ENCODE data around the gene TXNDC15.
A peak's percentile ranks its signal among the peaks of the same experiment; 100 is the strongest.
"Not testable (repeated sequence)": the region's sequence is repeated elsewhere in the genome, so short reads cannot be mapped to it uniquely, and the experiment has no call there.

TXNDC15 gene

GRCh38 chr5:134845852-134846640 is 28.1 kb upstream of the TXNDC15 start, which contains the start of gene C5orf24:
TSS of gene C5orf24 (plus strand) at chr5:134845968. CDS start at chr5:134854901, 8,933 bp downstream.
- H3K36me3 ChIP-seq (ENCODE audit: control insufficient read depth, insufficient read depth, low read length): peaks cover 36% of the 10 kb centered on the region
- H3K4me3 ChIP-seq (ENCODE audit: extremely low read depth, insufficient read depth, low read length, poor library complexity, severe bottlenecking): peak within 1 kb of the TSS; percentile 88
- WGBS, 2 experiments (ENCODE audit: insufficient coverage in 2 of 2): 0 to 1% methylated on average over 63 of the region's 84 CpGs
- H3K9me3 ChIP-seq (ENCODE audit: control insufficient read depth, low read length): no peaks in the 10 kb centered on the region
- peaks cover 9% of the 10 kb centered on the region for H3K4me1 ChIP-seq (ENCODE audit: control insufficient read depth, insufficient read depth, low read length, poor library complexity, severe bottlenecking)
- peak within 1 kb of the TSS; percentile 95 for H3K27ac ChIP-seq (ENCODE audit: low read depth, low read length, severe bottlenecking)

- Histone ChIP-seq H3K9me3 (ENCODE audit: control insufficient read depth, low read length) (no peaks in the 10 kb centered on the region), H3K36me3 (ENCODE audit: control insufficient read depth, insufficient read depth, low read length) (peaks cover 36% of the 10 kb centered on the region), H3K4me3 (ENCODE audit: extremely low read depth, insufficient read depth, low read length, poor library complexity, severe bottlenecking) (peak overlapping the region; percentile 88), H3K4me1 (ENCODE audit: control insufficient read depth, insufficient read depth, low read length, poor library complexity, severe bottlenecking) (peaks cover 9% of the 10 kb centered on the region), H3K27ac (ENCODE audit: low read depth, low read length, severe bottlenecking) (peak overlapping the region; percentile 95)
- 0% methylated on average over 4 to 5 of the region's 11 CpGs for WGBS, 2 experiments (ENCODE audit: insufficient coverage in 2 of 2)
Observed at GRCh38 chr5:134846641-134846960, 27.6 kb upstream of the TXNDC15 start.

GRCh38 chr5:134849434-134849933 is 24.7 kb upstream of the TXNDC15 start:
- 96 to 97% methylated on average over 5 of the region's 7 CpGs for WGBS, 2 experiments (ENCODE audit: insufficient coverage in 2 of 2)
- peaks cover 58% of the 10 kb centered on the region for H3K36me3 ChIP-seq (ENCODE audit: control insufficient read depth, insufficient read depth, low read length)
- not testable (repeated sequence) for H3K4me3 ChIP-seq (ENCODE audit: extremely low read depth, insufficient read depth, low read length, poor library complexity, severe bottlenecking); H3K27ac ChIP-seq (ENCODE audit: low read depth, low read length, severe bottlenecking); H3K9me3 ChIP-seq (ENCODE audit: control insufficient read depth, low read length); H3K4me1 ChIP-seq (ENCODE audit: control insufficient read depth, insufficient read depth, low read length, poor library complexity, severe bottlenecking)

GRCh38 chr5:134851307-134851923 is 22.8 kb upstream of the TXNDC15 start:
- Histone ChIP-seq H3K36me3 (ENCODE audit: control insufficient read depth, insufficient read depth, low read length) (peaks cover 74% of the 10 kb centered on the region), H3K9me3 (ENCODE audit: control insufficient read depth, low read length) (no peaks in the 10 kb centered on the region), H3K4me3 (ENCODE audit: extremely low read depth, insufficient read depth, low read length, poor library complexity, severe bottlenecking) (no peak overlapping the region), H3K27ac (ENCODE audit: low read depth, low read length, severe bottlenecking) (no peak overlapping the region), H3K4me1 (ENCODE audit: control insufficient read depth, insufficient read depth, low read length, poor library complexity, severe bottlenecking) (peaks cover 4% of the 10 kb centered on the region)
- 100% methylated on average over 1 of the region's 1 CpG; no CpG with 5 or more reads in 1 of the 2 experiments for WGBS, 2 experiments (ENCODE audit: insufficient coverage in 2 of 2)

DNA sequence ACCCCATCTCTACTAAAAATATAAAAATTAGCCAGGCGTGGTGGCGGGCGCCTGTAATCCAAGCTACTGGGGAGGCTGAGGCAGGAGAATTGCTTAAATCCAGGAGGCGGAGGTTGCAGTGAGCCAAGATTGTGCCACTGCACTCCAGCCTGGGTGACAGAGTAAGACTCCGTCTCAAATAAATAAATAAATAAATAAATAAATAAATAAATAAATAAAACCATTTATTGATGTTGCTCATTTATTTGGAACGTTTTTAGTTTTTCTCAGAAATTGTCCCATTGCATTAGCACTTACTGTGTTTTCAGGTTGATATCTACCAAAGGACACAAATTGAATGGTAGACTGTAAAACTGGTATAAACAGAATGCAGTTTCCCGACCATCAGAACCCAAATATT is 17.7 kb upstream of the TXNDC15 start:
- not testable (repeated sequence) for H3K9me3 ChIP-seq (ENCODE audit: control insufficient read depth, low read length); H3K4me3 ChIP-seq (ENCODE audit: extremely low read depth, insufficient read depth, low read length, poor library complexity, severe bottlenecking); H3K4me1 ChIP-seq (ENCODE audit: control insufficient read depth, insufficient read depth, low read length, poor library complexity, severe bottlenecking); H3K27ac ChIP-seq (ENCODE audit: low read depth, low read length, severe bottlenecking)
- H3K36me3 ChIP-seq (ENCODE audit: control insufficient read depth, insufficient read depth, low read length): peaks cover 65% of the 10 kb centered on the region
- 91% methylated on average over 4 of the region's 7 CpGs; no CpG with 5 or more reads in 1 of the 2 experiments for WGBS, 2 experiments (ENCODE audit: insufficient coverage in 2 of 2)

- Histone ChIP-seq H3K4me3 (ENCODE audit: extremely low read depth, insufficient read depth, low read length, poor library complexity, severe bottlenecking) (no peak overlapping the region), H3K36me3 (ENCODE audit: control insufficient read depth, insufficient read depth, low read length) (peaks cover 56% of the 10 kb centered on the region), H3K9me3 (ENCODE audit: control insufficient read depth, low read length) (no peaks in the 10 kb centered on the region), H3K27ac (ENCODE audit: low read depth, low read length, severe bottlenecking) (no peak overlapping the region), H3K4me1 (ENCODE audit: control insufficient read depth, insufficient read depth, low read length, poor library complexity, severe bottlenecking) (no peaks in the 10 kb centered on the region)
- 92 to 100% methylated on average over 2 to 3 of the region's 3 CpGs for WGBS, 2 experiments (ENCODE audit: insufficient coverage in 2 of 2)
Observed at GRCh38 chr5:134857401-134857800, 16.8 kb upstream of the TXNDC15 start.

DNA sequence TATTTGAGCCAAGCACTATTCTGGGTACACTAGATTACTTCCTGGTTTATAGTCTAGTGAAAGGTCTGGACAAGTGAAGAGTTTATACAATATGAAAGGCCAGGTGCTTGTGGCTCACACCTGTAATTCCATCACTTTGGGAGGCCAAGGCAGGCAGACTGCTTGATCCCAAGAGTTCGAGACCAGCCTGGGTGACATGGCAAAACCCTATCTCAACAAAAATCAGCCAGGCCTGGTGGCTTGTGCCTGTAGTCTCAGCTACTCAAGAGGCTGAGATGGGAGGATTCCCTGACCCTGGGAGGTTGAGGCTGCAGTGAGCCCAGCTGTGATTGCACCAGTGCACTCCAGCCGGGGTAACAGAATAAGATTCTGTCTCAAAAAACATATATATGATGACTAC is 9.5 kb upstream of the TXNDC15 start:
- Histone ChIP-seq H3K9me3 (ENCODE audit: control insufficient read depth, low read length) (no peaks in the 10 kb centered on the region), H3K27ac (ENCODE audit: low read depth, low read length, severe bottlenecking) (no peak overlapping the region), H3K4me1 (ENCODE audit: control insufficient read depth, insufficient read depth, low read length, poor library complexity, severe bottlenecking) (no peaks in the 10 kb centered on the region), H3K36me3 (ENCODE audit: control insufficient read depth, insufficient read depth, low read length) (peaks cover 10% of the 10 kb centered on the region), H3K4me3 (ENCODE audit: extremely low read depth, insufficient read depth, low read length, poor library complexity, severe bottlenecking) (no peak overlapping the region)
- WGBS, 2 experiments (ENCODE audit: insufficient coverage in 2 of 2): 100% methylated on average over 1 of the region's 2 CpGs; no CpG with 5 or more reads in 1 of the 2 experiments

- WGBS, 2 experiments (ENCODE audit: insufficient coverage in 2 of 2): 91 to 100% methylated on average over 3 to 4 of the region's 6 CpGs
- Histone ChIP-seq H3K9me3 (ENCODE audit: control insufficient read depth, low read length) (no peaks in the 10 kb centered on the region), H3K4me1 (ENCODE audit: control insufficient read depth, insufficient read depth, low read length, poor library complexity, severe bottlenecking) (peaks cover 7% of the 10 kb centered on the region), H3K36me3 (ENCODE audit: control insufficient read depth, insufficient read depth, low read length) (peaks cover 4% of the 10 kb centered on the region), H3K4me3 (ENCODE audit: extremely low read depth, insufficient read depth, low read length, poor library complexity, severe bottlenecking) (peak overlapping the region; percentile 74), H3K27ac (ENCODE audit: low read depth, low read length, severe bottlenecking) (peak overlapping the region; percentile 94)
Observed at GRCh38 chr5:134873494-134873893, 677 bp upstream of the TXNDC15 start.

- peak overlapping the region; percentile 94 for H3K27ac ChIP-seq (ENCODE audit: low read depth, low read length, severe bottlenecking)
- no peaks in the 10 kb centered on the region for H3K9me3 ChIP-seq (ENCODE audit: control insufficient read depth, low read length)
- WGBS, 2 experiments (ENCODE audit: insufficient coverage in 2 of 2): 17 to 19% methylated on average over 14 to 16 of the region's 20 CpGs
Observed at GRCh38 chr5:134874831-134875655, 872 bp downstream of the TXNDC15 start.

DNA sequence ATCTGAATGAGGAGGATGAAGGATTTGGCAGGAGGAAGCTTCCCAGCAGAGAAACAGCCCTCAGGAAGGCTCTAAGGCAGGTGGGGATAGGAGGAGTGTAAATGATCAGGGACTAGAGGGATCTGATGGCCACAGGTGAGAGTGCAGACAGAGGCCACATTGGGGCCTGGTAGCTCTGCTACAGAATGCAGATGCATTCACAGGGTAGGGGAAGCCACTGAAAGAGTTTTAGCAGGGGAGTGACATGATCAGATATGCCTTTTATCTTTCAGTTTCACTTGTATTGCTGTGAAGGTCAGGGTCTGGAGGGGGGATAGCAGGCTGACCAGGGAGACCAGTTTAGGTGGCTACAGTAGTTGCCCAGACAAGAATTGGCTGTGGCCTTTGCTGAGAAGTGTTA is 3.0 kb downstream of the TXNDC15 start:
- Histone ChIP-seq H3K27ac (ENCODE audit: low read depth, low read length, severe bottlenecking) (no peak overlapping the region), H3K4me3 (ENCODE audit: extremely low read depth, insufficient read depth, low read length, poor library complexity, severe bottlenecking) (no peak overlapping the region), H3K4me1 (ENCODE audit: control insufficient read depth, insufficient read depth, low read length, poor library complexity, severe bottlenecking) (peaks cover 7% of the 10 kb centered on the region), H3K9me3 (ENCODE audit: control insufficient read depth, low read length) (no peaks in the 10 kb centered on the region), H3K36me3 (ENCODE audit: control insufficient read depth, insufficient read depth, low read length) (peaks cover 4% of the 10 kb centered on the region)

More at GRCh38 chr5:134874831-134875655, 872 bp downstream of the TXNDC15 start:
- Histone ChIP-seq H3K4me1 (ENCODE audit: control insufficient read depth, insufficient read depth, low read length, poor library complexity, severe bottlenecking) (peaks cover 7% of the 10 kb centered on the region), H3K4me3 (ENCODE audit: extremely low read depth, insufficient read depth, low read length, poor library complexity, severe bottlenecking) (peak overlapping the region; percentile 74), H3K36me3 (ENCODE audit: control insufficient read depth, insufficient read depth, low read length) (peaks cover 4% of the 10 kb centered on the region)

Data from mesodermal cell (in vitro differentiated cells).